ENCODE measurements around the gene CTNNA1.

The CTNNA1 gene

GRCh38 chr5:138717399-138717798 is 35.8 kb upstream of the CTNNA1 start:
- TF ChIP-seq SUZ12 (IDR thresholded peaks at IDR 0.05; ENCODE audit: extremely low read depth, insufficient read depth, insufficient read length) (no peak), YY1 (IDR thresholded peaks at IDR 0.05; ENCODE audit: insufficient read depth, insufficient read length) (no peak), ZNF274 (IDR thresholded peaks at IDR 0.05; ENCODE audit: low read depth, low read length) (no peak)
- Histone ChIP-seq H3K9me3 (ENCODE audit: insufficient read depth, low read length) (no peaks in the 10 kb centered on the region), H3K9ac (ENCODE audit: insufficient read length, low read depth) (no peak overlapping the region), H3K4me3 (ENCODE audit: insufficient read length, low read depth) (no peak overlapping the region), H3K36me3 (ENCODE audit: insufficient read depth, insufficient read length, low read length) (no peaks in the 10 kb centered on the region), H3K27me3 (ENCODE audit: insufficient read depth, insufficient read length) (no peaks in the 10 kb centered on the region), H3K4me1 (ENCODE audit: insufficient read depth, insufficient read length) (peaks cover 6% of the 10 kb centered on the region)
- no peak for DNase-seq (ENCODE audit: low read depth, low spot score)

GRCh38 chr5:138719811-138720210 is 33.4 kb upstream of the CTNNA1 start:
- DNase-seq (ENCODE audit: low read depth, low spot score), result no peak

GRCh38 chr5:138720840-138721239 is 32.4 kb upstream of the CTNNA1 start:
- TF ChIP-seq YY1 (IDR thresholded peaks at IDR 0.05; ENCODE audit: insufficient read depth, insufficient read length) (no peak), SUZ12 (IDR thresholded peaks at IDR 0.05; ENCODE audit: extremely low read depth, insufficient read depth, insufficient read length) (no peak), ZNF274 (IDR thresholded peaks at IDR 0.05; ENCODE audit: low read depth, low read length) (no peak)
- no peak for DNase-seq (ENCODE audit: low read depth, low spot score)
- H3K9me3 ChIP-seq (ENCODE audit: insufficient read depth, low read length), result no peaks in the 10 kb centered on the region
- H3K4me1 ChIP-seq (ENCODE audit: insufficient read depth, insufficient read length), result peaks cover 10% of the 10 kb centered on the region
- no peaks in the 10 kb centered on the region for H3K36me3 ChIP-seq (ENCODE audit: insufficient read depth, insufficient read length, low read length)
- H3K27me3 ChIP-seq (ENCODE audit: insufficient read depth, insufficient read length), result no peaks in the 10 kb centered on the region
- H3K4me3 ChIP-seq (ENCODE audit: insufficient read length, low read depth), result no peak overlapping the region
- H3K9ac ChIP-seq (ENCODE audit: insufficient read length, low read depth), result no peak overlapping the region

More at GRCh38 chr5:138719811-138720210, 33.4 kb upstream of the CTNNA1 start:
- Histone ChIP-seq H3K4me1 (ENCODE audit: insufficient read depth, insufficient read length) (peaks cover 10% of the 10 kb centered on the region), H3K9ac (ENCODE audit: insufficient read length, low read depth) (no peak overlapping the region), H3K4me3 (ENCODE audit: insufficient read length, low read depth) (no peak overlapping the region), H3K36me3 (ENCODE audit: insufficient read depth, insufficient read length, low read length) (no peaks in the 10 kb centered on the region), H3K27me3 (ENCODE audit: insufficient read depth, insufficient read length) (no peaks in the 10 kb centered on the region), H3K9me3 (ENCODE audit: insufficient read depth, low read length) (no peaks in the 10 kb centered on the region)
- TF ChIP-seq ZNF274 (IDR thresholded peaks at IDR 0.05; ENCODE audit: low read depth, low read length) (no peak), SUZ12 (IDR thresholded peaks at IDR 0.05; ENCODE audit: extremely low read depth, insufficient read depth, insufficient read length) (no peak), YY1 (IDR thresholded peaks at IDR 0.05; ENCODE audit: insufficient read depth, insufficient read length) (no peak)

GRCh38 chr5:138721979-138722378 is 31.2 kb upstream of the CTNNA1 start:
- peaks cover 10% of the 10 kb centered on the region for H3K4me1 ChIP-seq (ENCODE audit: insufficient read depth, insufficient read length)
- DNase-seq (ENCODE audit: low read depth, low spot score), result no peak

GRCh38 chr5:138722544-138723177 is 30.6 kb upstream of the CTNNA1 start:
- H3K9me3 ChIP-seq (ENCODE audit: insufficient read depth, low read length), result no peaks in the 10 kb centered on the region
- no peak for TF ChIP-seq ZNF274 (IDR thresholded peaks at IDR 0.05; ENCODE audit: low read depth, low read length)
- TF ChIP-seq SUZ12 (IDR thresholded peaks at IDR 0.05; ENCODE audit: extremely low read depth, insufficient read depth, insufficient read length), result no peak
- no peak for TF ChIP-seq YY1 (IDR thresholded peaks at IDR 0.05; ENCODE audit: insufficient read depth, insufficient read length)
- no peaks in the 10 kb centered on the region for H3K27me3 ChIP-seq (ENCODE audit: insufficient read depth, insufficient read length)
- H3K9ac ChIP-seq (ENCODE audit: insufficient read length, low read depth), result no peak overlapping the region
- H3K4me1 ChIP-seq (ENCODE audit: insufficient read depth, insufficient read length), result peaks cover 10% of the 10 kb centered on the region
- DNase-seq (ENCODE audit: low read depth, low spot score), result no peak
- no peaks in the 10 kb centered on the region for H3K36me3 ChIP-seq (ENCODE audit: insufficient read depth, insufficient read length, low read length)
- H3K4me3 ChIP-seq (ENCODE audit: insufficient read length, low read depth), result no peak overlapping the region

More at GRCh38 chr5:138721979-138722378, 31.2 kb upstream of the CTNNA1 start:
- TF ChIP-seq YY1 (IDR thresholded peaks at IDR 0.05; ENCODE audit: insufficient read depth, insufficient read length) (no peak), SUZ12 (IDR thresholded peaks at IDR 0.05; ENCODE audit: extremely low read depth, insufficient read depth, insufficient read length) (no peak), ZNF274 (IDR thresholded peaks at IDR 0.05; ENCODE audit: low read depth, low read length) (no peak)
- Histone ChIP-seq H3K9me3 (ENCODE audit: insufficient read depth, low read length) (no peaks in the 10 kb centered on the region), H3K36me3 (ENCODE audit: insufficient read depth, insufficient read length, low read length) (no peaks in the 10 kb centered on the region), H3K4me3 (ENCODE audit: insufficient read length, low read depth) (no peak overlapping the region), H3K27me3 (ENCODE audit: insufficient read depth, insufficient read length) (no peaks in the 10 kb centered on the region), H3K9ac (ENCODE audit: insufficient read length, low read depth) (no peak overlapping the region)

- no peak for DNase-seq (ENCODE audit: low read depth, low spot score)
- Histone ChIP-seq H3K9me3 (ENCODE audit: insufficient read depth, low read length) (no peaks in the 10 kb centered on the region), H3K4me3 (ENCODE audit: insufficient read length, low read depth) (no peak overlapping the region), H3K4me1 (ENCODE audit: insufficient read depth, insufficient read length) (peaks cover 10% of the 10 kb centered on the region), H3K36me3 (ENCODE audit: insufficient read depth, insufficient read length, low read length) (no peaks in the 10 kb centered on the region), H3K9ac (ENCODE audit: insufficient read length, low read depth) (no peak overlapping the region), H3K27me3 (ENCODE audit: insufficient read depth, insufficient read length) (no peaks in the 10 kb centered on the region)
- TF ChIP-seq YY1 (IDR thresholded peaks at IDR 0.05; ENCODE audit: insufficient read depth, insufficient read length) (no peak), ZNF274 (IDR thresholded peaks at IDR 0.05; ENCODE audit: low read depth, low read length) (no peak)
These were observed 28.6 kb upstream of the CTNNA1 start for GRCh38 chr5:138724470-138725146.

GRCh38 chr5:138725153-138725817 is 27.9 kb upstream of the CTNNA1 start:
- no peak for TF ChIP-seq ZNF274 (IDR thresholded peaks at IDR 0.05; ENCODE audit: low read depth, low read length)
- TF ChIP-seq YY1 (IDR thresholded peaks at IDR 0.05; ENCODE audit: insufficient read depth, insufficient read length), result no peak
- TF ChIP-seq SUZ12 (IDR thresholded peaks at IDR 0.05; ENCODE audit: extremely low read depth, insufficient read depth, insufficient read length), result no peak
- Histone ChIP-seq H3K4me3 (ENCODE audit: insufficient read length, low read depth) (no peak overlapping the region), H3K4me1 (ENCODE audit: insufficient read depth, insufficient read length) (peaks cover 10% of the 10 kb centered on the region), H3K36me3 (ENCODE audit: insufficient read depth, insufficient read length, low read length) (no peaks in the 10 kb centered on the region), H3K9ac (ENCODE audit: insufficient read length, low read depth) (peak overlapping the region; percentile 71), H3K9me3 (ENCODE audit: insufficient read depth, low read length) (no peaks in the 10 kb centered on the region), H3K27me3 (ENCODE audit: insufficient read depth, insufficient read length) (no peaks in the 10 kb centered on the region)
- peak; percentile 25 for DNase-seq (ENCODE audit: low read depth, low spot score)
